NCI-H1930 (cell line): Measurements from ENCODE around the gene ZBED5.

Experiments
- DNase-seq, 2 experiments: peaks; one replicate each; lab custom pipeline; 2025; lab: John Stamatoyannopoulos, UW

ZBED5 gene

GRCh38 chr11:10878408-10879214 lies 20.8 kb upstream of the ZBED5 start:
- DNase-seq = no peak

GRCh38 chr11:10876158-10876557 lies 18.3 kb upstream of the ZBED5 start:
- DNase-seq = no peak

- DNase-seq = no peak
Measured at GRCh38 chr11:10875430-10876021, 17.7 kb upstream of the ZBED5 start.

- DNase-seq = no peak
Measured at GRCh38 chr11:10872097-10872496, 14.2 kb upstream of the ZBED5 start.

GRCh38 chr11:10868352-10868751 lies 10.5 kb upstream of the ZBED5 start:
- DNase-seq = no peak

GRCh38 chr11:10866893-10867331 lies 9.1 kb upstream of the ZBED5 start:
- no peak for DNase-seq

- DNase-seq = no peak
Measured at GRCh38 chr11:10865837-10866270, 8.0 kb upstream of the ZBED5 start.

GRCh38 chr11:10864688-10865087 lies 6.8 kb upstream of the ZBED5 start:
- no peak for DNase-seq

GRCh38 chr11:10862446-10862845 lies 4.6 kb upstream of the ZBED5 start:
- DNase-seq = no peak

- DNase-seq = no peak
Measured at GRCh38 chr11:10861799-10862198, 3.9 kb upstream of the ZBED5 start.

GRCh38 chr11:10861047-10861446 lies 3.2 kb upstream of the ZBED5 start:
- DNase-seq = no peak

GRCh38 chr11:10858439-10859325 lies 829 bp upstream of the ZBED5 start:
- DNase-seq = peak in 1 of 2 experiments; percentile 67

GRCh38 chr11:10857459-10857708 lies 469 bp downstream of the ZBED5 start:
- no peak for DNase-seq

GRCh38 chr11:10856689-10857458 lies 979 bp downstream of the ZBED5 start:
- DNase-seq = no peak

GRCh38 chr11:10855295-10855694 lies 2.6 kb downstream of the ZBED5 start:
- no peak for DNase-seq

- DNase-seq = no peak
Measured at GRCh38 chr11:10847960-10848860, 9.6 kb downstream of the ZBED5 start.

GRCh38 chr11:10846660-10847059 lies 11.2 kb downstream of the ZBED5 start:
- DNase-seq = no peak

- DNase-seq = no peak
Measured at GRCh38 chr11:10845589-10845988, 12.3 kb downstream of the ZBED5 start.

- no peak for DNase-seq
Measured at GRCh38 chr11:10844796-10845195, 13.1 kb downstream of the ZBED5 start.

- no peak for DNase-seq
Measured at GRCh38 chr11:10844356-10844755, 13.5 kb downstream of the ZBED5 start.

- DNase-seq = no peak
Measured at GRCh38 chr11:10838881-10839280, 19.0 kb downstream of the ZBED5 start.
